T-helper 22 cell (primary cell): ENCODE data around the gene PADI4.
"Not testable (repeated sequence)": the region's sequence is repeated elsewhere in the genome, so short reads cannot be mapped to it uniquely, and the experiment has no call there.

Source experiments
- DNase-seq: peaks from one replicate; pipeline ENCODE4 v3.0.0-alpha.2; 2020; ENCODE audit warnings: low read depth

The PADI4 gene

DNA sequence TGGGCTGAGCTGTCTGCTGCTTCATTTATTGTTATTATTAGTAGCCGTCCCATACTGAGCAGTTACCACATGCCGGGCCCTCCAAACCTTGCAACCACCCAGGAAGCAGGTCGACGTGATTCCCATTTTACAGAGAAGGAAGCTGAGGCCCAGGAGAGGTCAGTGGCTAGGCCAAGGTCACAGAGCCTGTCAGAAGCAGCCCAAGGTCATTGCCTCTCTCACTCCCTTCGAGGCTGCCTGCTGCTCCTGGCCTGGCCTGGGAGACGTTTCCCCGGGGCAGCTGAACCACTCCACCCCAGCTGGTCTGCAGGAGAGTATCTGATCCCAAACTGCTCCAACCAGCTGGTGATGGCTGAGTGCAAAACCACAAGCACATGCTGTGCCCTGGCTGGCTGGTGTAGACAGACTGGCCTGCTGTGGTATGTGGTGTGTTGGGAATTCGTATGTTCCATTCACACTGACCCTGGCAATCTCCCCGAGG is 6.5 kb downstream of the PADI4 start:
- no peak for DNase-seq

DNA sequence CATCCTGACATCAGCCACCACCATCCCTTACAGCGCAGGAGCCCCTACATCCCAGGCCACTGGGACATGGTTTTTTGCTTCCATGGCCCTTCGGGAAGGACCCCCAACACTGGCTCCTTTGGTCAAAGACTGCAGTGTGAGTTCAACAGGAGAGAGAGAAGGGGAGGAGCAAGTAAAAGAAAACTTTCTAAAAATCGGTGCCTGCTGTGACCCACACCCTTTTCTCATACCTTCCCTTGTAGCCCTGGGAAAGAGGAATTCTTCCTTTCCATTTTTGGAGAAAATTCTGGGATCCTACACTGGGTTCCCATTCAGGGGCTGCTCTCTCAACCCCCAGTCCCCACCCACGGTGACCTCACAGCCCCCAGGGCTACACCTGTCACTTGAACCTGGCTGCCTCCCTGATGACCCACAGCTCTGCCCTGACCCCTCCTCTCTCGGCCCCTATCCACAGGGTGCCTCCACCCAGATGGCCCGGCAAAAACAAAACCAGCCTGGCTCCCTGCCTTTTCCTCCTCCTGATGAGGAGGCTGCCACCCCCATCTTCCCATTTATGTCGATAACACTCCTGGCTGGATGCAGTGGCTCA is 7.6 kb downstream of the PADI4 start:
- DNase-seq = no peak

DNA sequence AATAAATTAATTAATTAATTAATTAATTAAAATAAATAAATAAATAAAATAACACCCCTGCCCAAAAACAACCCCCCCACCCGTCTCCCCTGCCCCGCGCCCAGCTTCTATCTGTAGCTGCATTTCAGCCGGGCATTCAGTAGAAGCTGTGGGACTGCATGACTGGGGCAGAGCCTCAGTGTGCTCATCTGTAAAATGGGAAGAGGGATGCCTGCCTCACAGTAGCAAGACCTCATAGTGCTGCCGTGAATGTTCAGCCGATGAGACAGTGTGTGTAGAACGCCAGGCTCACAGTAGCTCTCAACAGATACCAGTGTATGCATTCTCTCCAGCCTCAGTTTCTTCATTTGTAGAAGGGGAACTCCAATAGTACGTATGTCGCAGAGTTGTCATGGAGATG is 8.7 kb downstream of the PADI4 start:
- DNase-seq = no peak

DNA sequence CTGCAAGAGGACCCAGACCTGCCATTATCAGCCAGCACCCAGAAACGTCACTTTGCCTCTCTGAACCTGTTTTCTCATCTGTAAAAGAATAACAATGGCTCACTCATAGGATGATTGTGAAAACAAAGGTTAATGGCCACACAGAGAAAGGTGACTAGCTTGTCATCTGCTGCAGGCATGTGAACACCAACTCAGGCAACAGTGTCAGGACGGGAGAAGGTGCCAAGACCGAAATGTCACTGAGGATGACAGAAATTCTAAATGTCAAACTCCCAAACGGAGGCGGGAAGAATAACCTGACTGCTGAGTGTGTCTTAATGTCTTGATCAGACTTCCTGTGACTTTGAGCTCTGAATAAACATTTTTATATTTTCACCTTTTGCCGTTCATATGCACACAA is 10.3 kb downstream of the PADI4 start:
- DNase-seq = no peak

DNA sequence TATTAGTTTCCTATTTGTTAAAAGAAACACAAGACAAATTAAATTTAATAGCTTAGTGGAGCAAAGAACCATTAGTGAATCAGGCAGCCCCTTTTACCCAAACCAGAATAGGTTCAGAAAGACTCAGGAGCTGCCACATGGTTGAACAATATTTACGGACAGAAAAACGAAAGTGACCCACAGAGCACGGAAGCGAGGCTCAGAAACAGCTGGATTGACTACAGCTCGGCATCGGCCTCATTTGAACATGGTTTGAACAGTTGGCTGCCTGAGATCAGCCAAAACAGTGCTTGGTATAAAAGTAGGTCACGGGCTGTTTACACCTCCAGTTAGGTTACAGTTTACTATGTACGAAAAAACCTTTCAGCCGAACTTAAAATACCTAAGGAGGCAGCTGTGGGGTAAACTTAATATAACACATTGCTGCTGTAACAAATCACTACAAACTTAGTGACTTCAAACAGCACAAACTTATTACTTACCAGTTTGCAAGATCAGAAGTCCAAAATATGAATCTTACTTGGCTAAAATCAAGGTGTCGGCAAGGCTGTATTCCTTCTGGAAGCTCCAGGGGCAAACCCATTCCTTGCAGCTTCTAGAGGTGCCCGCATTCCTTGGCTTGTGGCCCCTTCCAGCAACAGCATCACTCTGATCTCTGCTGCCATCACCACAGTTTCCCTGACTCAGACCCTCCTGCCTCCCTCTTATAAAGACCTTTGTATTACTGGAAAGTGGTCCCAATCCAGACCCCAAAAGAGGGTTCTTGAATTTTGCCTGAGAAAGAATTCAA is 11.8 kb downstream of the PADI4 start:
- no peak for DNase-seq

DNA sequence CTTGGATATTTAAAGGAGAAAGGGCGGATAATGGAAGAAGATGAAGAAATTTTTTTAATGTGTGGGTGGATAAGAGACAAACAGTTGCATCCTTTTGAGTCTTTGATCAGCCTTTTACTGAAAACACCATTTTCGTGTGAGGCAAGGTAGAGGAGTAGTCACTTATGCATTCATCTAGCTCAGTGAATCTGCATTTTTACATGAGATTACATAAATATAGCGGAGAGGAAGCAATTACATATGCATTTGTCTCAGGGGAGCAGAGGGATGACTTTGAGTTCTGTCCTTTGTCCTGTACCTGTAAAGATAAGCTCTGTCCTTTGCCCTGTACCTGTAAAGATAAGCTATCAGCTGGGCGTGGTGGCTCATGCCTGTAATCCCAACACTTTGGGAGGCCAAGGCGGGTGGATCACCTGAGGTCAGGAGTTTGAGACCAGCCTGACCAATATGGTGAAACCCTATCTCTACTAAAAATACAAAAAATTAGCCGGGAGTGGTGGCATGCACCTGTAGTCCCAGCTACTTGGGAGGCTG is 13.9 kb downstream of the PADI4 start:
- not testable (repeated sequence) for DNase-seq

DNA sequence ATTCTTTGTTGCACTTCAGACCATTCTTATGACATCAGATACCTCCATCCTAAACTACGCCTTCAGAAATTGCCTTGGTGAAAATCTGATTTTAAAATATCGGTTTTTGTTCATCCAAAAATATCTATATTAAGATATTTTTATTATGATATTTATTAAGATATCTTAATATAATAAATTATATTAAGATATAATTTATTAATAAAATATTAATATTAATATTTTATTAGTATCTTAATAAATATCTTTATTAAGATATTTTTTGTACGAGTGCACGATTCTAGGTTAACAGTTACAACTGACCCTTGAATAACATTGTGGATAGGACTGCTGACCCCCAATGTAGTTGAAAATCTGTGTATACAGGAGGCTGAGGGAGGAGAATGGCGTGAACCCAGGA is 20.9 kb downstream of the PADI4 start:
- no peak for DNase-seq

DNA sequence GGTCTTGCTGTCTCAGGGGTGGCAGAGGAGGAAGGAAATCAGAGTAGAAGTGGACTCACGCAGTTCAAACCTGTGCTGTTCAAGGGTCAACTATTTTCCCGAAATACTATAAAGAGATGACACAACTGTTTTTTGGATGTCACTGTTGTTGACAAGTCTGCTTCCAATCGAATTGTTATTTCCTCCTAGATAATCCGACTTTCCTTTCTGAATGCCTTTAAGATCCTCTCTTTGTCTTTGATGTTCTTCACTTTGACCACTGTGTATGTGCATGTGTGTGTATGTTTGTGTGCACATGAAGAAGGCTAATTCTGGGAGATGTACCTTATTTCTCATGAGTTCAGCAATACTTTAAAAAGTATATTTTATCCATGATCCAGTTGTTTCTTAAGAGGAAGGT is 21.6 kb downstream of the PADI4 start:
- DNase-seq = no peak

DNA sequence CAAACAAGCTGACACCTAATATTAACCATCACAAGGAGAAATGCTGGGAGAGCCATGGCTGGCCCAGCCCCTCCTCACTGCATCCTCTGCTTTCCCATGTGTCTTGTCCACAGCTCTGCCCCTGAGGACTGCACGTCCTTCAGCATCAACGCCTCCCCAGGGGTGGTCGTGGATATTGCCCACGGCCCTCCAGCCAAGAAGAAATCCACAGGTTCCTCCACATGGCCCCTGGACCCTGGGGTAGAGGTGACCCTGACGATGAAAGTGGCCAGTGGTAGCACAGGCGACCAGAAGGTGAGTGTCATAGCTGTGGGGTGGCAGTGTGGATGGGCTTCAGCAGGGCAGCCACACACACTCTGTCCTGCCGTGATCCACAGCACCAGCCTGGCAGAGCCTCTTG is 22.9 kb downstream of the PADI4 start:
- DNase-seq = no peak

DNA sequence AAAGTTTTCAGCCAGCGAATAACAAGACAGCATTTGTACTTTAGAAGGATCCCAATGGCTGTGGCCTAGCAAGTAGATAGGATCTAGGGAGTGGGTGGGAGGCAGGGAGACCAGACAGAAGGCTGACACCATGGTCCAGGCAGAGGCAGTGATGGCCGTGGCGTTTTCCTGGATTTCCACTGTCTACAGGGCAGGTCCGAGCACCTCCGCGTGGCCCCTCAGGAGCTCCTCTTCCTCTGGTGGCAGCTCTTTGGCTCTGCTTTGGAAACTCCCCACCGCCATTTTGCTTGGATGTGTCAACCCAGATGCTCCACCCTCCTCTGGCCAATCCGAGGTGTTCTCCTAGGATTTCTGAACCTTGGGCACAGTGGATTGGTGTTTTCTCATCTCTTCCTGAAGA is 25.1 kb downstream of the PADI4 start:
- no peak for DNase-seq

DNA sequence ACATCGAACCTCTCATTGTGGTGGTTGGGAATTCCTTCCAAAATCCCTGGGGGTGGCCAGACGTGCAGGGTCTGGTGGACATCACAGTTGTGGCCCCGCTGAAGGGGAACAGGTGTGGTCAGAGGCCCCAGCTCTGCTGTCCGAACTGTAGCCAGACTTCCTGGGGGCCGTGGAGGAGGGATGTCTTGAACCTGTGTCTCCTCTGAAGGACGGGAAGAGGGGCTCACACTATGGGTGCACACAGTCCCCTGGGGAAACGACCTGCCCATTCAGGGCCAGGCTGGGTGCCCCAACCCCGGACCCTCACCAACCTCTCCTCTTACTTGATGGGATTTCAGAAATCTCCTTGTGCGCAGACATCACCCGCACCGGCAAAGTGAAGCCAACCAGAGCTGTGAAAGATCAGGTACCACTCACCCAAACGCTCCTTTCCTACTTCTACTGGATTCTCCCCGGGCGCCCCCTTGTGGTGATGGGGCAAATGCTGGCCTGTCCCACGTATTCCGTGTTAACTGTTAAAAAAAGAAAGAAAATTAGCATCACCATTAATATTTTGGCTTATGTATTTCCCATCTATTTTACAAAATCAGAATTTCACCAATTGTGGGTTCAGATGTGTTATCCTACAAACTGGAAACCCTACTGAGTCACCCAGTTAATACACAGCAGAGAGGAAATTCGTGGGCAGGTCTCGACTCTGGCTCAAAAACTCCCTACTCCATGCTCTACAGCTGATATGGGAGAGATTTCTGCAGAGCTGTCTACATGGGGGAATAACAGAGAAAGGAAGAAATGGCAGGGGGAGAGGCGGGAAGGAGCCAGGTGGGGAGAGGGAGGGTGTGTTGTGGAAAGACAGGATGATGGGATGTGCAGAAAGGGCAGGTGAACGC is 28.1 kb downstream of the PADI4 start:
- DNase-seq = no peak

DNA sequence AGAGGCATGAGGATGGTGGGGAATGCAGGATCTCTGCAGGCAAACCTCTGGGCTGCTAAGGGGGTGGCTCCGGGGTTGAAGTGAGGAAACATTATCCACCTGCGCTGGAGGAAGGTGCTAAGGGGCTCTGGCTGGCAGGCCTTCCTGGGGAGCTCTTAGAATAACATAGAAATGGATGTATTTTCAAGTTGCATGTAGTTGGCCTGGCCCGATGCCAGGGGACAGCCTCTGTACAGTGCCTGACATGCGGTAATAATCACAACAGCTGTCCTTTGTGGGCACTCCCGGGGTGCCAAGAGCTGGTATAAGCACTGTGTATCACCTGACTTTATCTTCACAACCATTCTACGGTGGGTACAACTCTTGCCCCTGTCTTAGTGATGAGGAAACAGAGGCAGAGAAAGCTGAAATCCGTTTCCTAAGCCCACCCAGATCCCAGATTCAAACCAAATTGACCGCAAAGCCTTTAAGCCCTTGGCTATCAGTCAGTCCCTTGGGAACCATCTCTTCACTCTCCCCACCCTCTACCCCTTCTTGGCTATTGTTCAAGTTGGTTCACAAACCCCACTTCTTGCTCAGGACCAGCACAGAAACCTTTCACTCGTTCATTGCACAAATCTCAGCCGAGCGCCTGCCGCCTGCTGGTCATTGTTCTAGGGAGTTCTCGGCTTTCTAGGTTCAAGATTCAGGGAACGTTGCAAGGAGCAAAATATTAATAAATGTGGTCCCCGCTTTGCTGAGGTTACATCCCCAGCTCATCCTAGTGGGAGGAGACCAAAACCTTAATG is 30.9 kb downstream of the PADI4 start:
- no peak for DNase-seq

DNA sequence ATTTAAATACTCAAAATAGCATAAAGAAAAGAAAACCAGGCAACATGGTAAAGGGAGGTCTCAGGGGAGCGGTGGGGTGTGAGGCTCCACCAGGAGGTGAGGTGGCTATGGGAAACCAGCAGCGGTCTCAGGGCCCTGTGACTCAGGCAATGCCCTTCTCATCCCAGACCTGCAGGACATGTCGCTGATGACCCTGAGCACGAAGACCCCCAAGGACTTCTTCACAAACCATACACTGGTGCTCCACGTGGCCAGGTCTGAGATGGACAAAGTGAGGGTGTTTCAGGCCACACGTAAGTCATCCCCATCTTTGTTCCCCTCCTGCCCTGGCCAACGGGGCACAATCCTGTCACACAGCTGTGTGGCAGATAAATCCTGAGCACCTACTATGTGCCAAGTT is 31.5 kb downstream of the PADI4 start:
- DNase-seq = no peak

DNA sequence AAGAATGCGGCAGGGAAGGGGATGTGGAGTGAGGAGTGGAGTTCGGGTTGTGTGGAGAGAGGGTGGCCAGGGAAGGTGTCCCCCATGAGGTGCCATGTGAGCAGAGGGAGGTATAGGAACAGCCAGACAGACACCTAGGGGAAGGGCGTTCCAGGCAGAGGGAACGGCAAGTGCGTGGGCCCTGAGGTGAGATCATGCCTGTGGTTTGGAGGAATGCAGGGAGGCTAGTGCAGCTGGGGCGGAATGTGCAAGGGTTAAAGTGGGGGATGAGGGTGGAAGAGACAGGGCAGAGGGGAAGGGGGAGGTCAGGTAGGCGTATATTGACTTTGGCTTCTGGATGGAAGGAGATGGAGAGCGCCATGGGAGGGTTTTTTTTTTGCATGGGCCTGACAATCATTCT is 32.4 kb downstream of the PADI4 start:
- no peak for DNase-seq

DNA sequence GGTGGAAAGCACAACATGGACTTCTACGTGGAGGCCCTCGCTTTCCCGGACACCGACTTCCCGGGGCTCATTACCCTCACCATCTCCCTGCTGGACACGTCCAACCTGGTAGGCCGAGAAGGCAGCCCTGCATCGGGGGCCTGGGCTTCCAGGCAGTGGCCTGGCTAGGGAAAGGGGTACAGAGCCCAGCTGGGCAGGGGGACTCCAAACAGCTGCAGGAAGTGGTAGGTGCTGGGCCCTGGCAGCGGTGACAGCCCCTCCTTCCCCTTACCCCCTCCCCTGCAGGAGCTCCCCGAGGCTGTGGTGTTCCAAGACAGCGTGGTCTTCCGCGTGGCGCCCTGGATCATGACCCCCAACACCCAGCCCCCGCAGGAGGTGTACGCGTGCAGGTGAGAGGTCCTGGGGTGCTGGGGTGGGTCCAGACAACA is 34.0 kb downstream of the PADI4 start:
- no peak for DNase-seq

DNA sequence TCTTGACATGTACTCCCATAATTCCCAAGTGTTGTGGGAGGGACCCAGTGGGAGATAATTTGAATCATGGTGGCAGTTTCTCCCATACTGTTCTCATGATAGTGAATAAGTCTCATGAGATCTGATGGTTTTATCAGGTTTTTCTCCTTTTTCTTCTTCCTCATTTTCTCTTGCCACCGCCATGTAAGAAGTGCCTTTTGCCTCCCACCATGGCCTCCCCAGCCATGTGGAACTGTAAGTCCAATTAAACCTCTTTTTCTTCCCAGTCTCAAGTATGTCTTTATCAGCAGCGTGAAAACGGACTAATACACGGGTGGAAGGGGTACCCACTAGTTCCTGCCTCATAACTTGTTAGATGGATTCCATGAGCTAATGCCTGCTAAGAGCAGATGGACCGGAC is 37.5 kb downstream of the PADI4 start:
- not testable (repeated sequence) for DNase-seq

DNA sequence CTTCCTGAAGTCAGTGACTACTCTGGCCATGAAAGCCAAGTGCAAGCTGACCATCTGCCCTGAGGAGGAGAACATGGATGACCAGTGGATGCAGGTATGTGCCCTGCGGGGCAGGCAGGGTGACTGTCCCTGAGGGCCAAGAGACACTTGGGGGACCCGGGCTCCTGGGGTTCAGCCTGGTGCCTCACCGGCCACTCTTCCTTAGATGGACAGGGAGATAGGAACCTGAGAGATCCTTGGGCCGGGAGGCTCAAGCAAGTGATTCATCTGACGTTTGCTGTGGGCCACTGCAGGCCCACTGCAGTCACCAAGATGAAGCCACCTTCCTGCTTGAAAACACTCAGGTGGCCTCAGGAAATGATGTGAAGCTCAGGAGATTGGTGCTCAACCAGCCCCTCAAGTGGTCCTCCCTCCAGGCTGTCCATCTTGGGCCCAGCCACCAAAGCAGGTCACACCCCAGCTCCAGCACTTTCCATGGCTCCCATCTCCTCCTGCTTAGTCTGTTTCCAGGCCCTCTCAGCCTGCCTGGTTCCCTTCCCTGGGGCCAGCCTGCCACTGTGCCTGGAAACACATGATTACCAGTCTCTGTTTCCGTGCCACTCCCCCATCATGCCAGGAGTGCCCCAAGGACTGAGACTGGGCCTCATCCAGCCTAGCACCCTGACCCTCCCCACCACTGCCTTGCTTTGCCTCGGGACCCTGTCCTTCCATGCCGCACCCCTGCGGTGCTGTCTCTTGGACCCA is 38.2 kb downstream of the PADI4 start:
- no peak for DNase-seq

DNA sequence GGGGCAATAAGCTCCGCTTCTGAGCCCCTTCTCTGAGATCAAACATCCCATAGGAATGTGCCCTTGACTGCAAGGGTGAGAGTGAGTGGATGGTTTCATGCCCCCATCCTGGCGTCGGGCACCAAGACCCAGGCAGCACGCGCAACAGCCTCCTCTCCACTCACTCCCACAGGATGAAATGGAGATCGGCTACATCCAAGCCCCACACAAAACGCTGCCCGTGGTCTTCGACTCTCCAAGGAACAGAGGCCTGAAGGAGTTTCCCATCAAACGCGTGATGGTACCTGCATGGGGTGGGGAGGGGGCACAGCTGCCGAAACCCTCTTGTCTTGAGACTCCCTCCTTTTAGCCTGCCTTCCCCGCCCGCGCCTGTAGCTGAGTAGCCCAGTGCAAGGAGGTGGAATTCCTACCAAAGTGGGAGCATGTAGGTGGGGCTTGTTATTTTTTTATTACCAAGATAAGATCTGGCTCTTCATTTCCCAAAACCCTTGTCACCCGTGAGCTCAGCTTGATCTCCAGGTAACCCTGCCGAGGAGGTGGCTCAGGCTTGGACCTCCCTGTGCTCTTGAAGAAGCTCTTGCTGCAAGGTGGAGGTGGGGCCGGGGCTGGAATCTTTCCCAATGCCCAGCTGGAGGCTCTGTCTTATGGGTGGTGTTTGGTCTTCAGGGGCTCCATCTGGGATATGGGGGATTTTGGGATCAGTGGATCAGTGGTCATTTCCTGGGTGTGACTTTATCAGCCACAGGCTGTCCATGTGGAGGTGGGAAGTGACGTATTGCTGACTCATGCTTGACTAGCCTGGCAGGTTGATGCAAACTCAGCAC is 40.0 kb downstream of the PADI4 start:
- no peak for DNase-seq

DNA sequence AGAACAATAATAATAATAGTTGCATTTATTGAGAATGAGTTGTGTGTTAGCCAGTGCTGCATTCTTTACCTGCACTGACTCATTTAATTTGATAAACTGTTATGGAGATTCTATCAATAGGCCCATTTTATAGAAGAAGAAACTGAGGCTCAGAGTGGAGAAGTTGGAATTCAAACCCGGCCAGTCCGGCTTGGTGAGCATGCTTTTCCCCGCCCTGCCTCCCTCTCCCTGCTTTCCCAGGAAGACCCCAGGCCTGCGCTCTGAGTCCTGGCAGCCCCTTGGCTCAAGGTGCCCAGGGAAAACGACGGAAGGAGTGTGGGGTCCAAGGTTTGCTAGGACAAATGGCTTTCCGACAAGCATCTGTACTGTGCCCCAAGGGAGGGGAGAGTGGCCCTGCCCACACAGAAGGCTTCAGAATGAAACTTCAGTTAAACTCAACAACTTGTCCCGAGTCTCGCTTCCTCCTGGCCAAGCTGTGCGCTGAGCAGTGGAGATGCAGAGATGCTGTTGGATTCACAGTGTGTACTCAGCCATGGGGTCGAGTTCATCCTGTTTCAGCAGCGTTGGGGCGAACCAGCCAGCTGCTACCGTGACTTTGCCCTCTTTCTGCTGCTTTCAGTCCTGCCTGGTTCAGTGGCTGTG is 40.7 kb downstream of the PADI4 start:
- no peak for DNase-seq

DNA sequence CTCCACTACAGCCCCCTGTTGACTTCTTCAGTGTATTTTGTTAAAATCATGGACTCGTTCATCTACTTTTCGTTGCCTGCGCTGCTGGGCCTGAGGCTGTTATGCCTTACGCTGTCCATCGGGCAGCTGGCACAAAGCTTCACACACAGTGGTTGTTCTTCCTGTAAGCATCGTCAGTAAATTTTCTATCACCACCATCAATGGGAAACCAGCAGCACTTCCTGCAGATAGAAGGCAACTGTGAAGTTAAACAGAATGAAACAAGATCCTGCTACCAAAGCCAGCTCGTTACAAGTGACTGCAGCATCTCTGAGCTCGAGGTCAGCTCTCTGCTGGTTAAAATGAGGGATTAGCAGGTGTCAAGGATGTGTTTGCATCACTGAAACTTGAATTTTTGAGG is 42.1 kb downstream of the PADI4 start:
- DNase-seq = no peak
